SW480 (cell line): Measurements from ENCODE around the gene TFDP3.

Source experiments
- DNase-seq: peaks from one replicate; pipeline ENCODE4 v3.0.0-alpha.2; 2016; ENCODE audit warnings: low spot score

Gene TFDP3

GRCh38 chrX:133185938-133186337 lies 32.2 kb downstream of the TFDP3 start:
- peak; percentile 73 for DNase-seq

- DNase-seq, result peak; percentile 10
These were observed 33.0 kb downstream of the TFDP3 start for GRCh38 chrX:133185119-133185518.

DNA sequence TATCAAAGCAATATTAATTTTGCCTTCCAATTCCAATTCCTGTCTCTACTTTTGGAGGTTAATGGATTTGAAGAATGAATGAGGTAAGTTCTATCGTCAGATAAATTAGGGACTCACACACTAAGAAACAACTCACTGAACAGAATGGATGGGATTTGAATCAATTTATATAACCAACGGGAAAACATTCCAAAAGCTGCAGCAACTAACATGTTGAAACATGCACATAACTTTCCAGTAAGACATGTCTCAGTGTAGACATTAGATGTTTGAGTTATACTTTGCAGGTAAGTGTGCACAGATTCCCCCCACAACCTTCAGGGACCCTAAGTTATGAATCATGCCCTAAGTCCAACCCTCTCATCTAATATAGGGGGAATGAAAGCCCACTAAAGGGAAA lies 34.3 kb downstream of the TFDP3 start:
- DNase-seq, result no peak

DNA sequence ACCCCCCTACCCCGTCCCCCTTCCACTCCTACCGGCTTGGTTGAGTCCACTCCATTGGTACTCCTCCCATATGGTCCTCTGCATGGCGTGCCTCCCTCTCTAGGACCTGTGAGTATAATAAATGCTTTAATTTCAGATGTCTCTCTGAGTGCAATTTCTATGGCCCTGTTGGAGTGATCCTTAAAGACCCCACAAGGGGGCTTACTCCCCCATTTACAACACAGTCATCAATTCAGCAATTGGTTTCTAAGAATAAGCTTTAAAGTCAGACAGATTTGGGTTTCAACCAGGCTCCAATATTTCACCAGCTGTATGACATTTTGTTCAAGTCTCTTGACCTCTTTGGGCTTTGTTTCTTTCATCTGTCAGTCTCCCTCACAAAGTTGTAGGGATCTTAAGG lies 38.7 kb downstream of the TFDP3 start:
- DNase-seq, result no peak

GRCh38 chrX:133177202-133177601 lies 41.0 kb downstream of the TFDP3 start:
- no peak for DNase-seq

DNA sequence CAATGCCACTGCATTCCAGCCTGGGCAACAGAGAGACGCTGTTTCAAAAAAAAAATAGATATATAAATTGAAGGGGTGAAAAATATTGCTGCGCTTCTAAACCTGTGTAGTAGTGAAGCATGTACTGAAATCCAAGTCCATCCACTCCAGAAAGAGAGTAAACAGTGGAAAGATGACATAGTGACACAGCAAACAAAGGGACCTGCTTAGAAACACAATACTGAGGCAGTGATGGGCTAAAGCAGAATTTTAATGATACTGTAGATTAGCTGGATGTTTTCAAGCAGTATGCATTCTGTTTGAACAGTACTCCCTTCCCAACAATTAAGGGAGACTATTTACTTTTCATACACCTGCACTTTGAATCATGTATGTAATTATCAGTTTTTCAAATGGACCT lies 42.5 kb downstream of the TFDP3 start:
- DNase-seq, result no peak

GRCh38 chrX:133175162-133175561 lies 43.0 kb downstream of the TFDP3 start:
- DNase-seq, result no peak

GRCh38 chrX:133171962-133172708 lies 46.0 kb downstream of the TFDP3 start:
- peak; percentile 51 for DNase-seq
